ENCODE data around the gene HFM1.
"Not testable (repeated sequence)": the region's sequence is repeated elsewhere in the genome, so short reads cannot be mapped to it uniquely, and the experiment has no call there.

Gene HFM1

GRCh38 chr1:91404151-91405012, at the start of gene HFM1:
Gene HFM1 (minus strand): TSS chr1:91404837. CDS start chr1:91401082, 3,755 bp downstream.
- peak; percentile 60 for DNase-seq (ENCODE audit: low spot score)

GRCh38 chr1:91454136-91454535, 49.5 kb upstream of the HFM1 start:
- DNase-seq (ENCODE audit: low spot score) = no peak

- no peak for DNase-seq (ENCODE audit: low spot score)
These were observed 45.6 kb upstream of the HFM1 start for GRCh38 chr1:91450260-91450659.

- not testable (repeated sequence) for DNase-seq (ENCODE audit: low spot score)
These were observed 43.1 kb upstream of the HFM1 start for GRCh38 chr1:91447782-91448181.

- not testable (repeated sequence) for DNase-seq (ENCODE audit: low spot score)
These were observed 37.3 kb upstream of the HFM1 start for GRCh38 chr1:91441980-91442379.

GRCh38 chr1:91440847-91441246, 36.2 kb upstream of the HFM1 start:
- no peak for DNase-seq (ENCODE audit: low spot score)

- DNase-seq (ENCODE audit: low spot score) = no peak
These were observed 34.4 kb upstream of the HFM1 start for GRCh38 chr1:91439016-91439415.

GRCh38 chr1:91428182-91428798, 23.7 kb upstream of the HFM1 start:
- no peak for DNase-seq (ENCODE audit: low spot score)

- no peak for DNase-seq (ENCODE audit: low spot score)
These were observed 23.1 kb upstream of the HFM1 start for GRCh38 chr1:91427741-91428140.

GRCh38 chr1:91422523-91422922, 17.9 kb upstream of the HFM1 start:
- DNase-seq (ENCODE audit: low spot score) = not testable (repeated sequence)

- no peak for DNase-seq (ENCODE audit: low spot score)
These were observed 7.7 kb upstream of the HFM1 start for GRCh38 chr1:91412371-91412770.

GRCh38 chr1:91406773-91407389, 2.2 kb upstream of the HFM1 start:
- DNase-seq (ENCODE audit: low spot score) = no peak

- DNase-seq (ENCODE audit: low spot score) = peak; percentile 9
These were observed 2.6 kb downstream of the HFM1 start for GRCh38 chr1:91402023-91402422.

GRCh38 chr1:91400133-91400725, 4.4 kb downstream of the HFM1 start:
- DNase-seq (ENCODE audit: low spot score) = no peak

GRCh38 chr1:91398291-91398690, 6.3 kb downstream of the HFM1 start:
- DNase-seq (ENCODE audit: low spot score) = no peak

- no peak for DNase-seq (ENCODE audit: low spot score)
These were observed 7.0 kb downstream of the HFM1 start for GRCh38 chr1:91397605-91398004.

- DNase-seq (ENCODE audit: low spot score) = no peak
These were observed 11.6 kb downstream of the HFM1 start for GRCh38 chr1:91393042-91393441.

- no peak for DNase-seq (ENCODE audit: low spot score)
These were observed 18.5 kb downstream of the HFM1 start for GRCh38 chr1:91386109-91386508.

- no peak for DNase-seq (ENCODE audit: low spot score)
These were observed 21.2 kb downstream of the HFM1 start for GRCh38 chr1:91383456-91383855.

GRCh38 chr1:91381844-91382243, 22.8 kb downstream of the HFM1 start:
- no peak for DNase-seq (ENCODE audit: low spot score)

- DNase-seq (ENCODE audit: low spot score) = no peak
These were observed 30.6 kb downstream of the HFM1 start for GRCh38 chr1:91374086-91374485.

GRCh38 chr1:91372230-91372629, 32.4 kb downstream of the HFM1 start:
- not testable (repeated sequence) for DNase-seq (ENCODE audit: low spot score)

- DNase-seq (ENCODE audit: low spot score) = no peak
These were observed 55.1 kb downstream of the HFM1 start for GRCh38 chr1:91349524-91349923.

Measured in hematopoietic multipotent progenitor cell treated with erythropoietin and hydrocortisone succinate and interleukin-3 and kit ligand, for 15 days (in vitro differentiated cells).